ENCODE measurements around the gene DEDD. TPM values are rescaled to one million over a fixed set of nuclear protein-coding genes. Genes with fewer than 3 reads are reported as not detected.

Gene DEDD
- total and polyA plus RNA-seq, 2 of the 13 experiments (the other 11 are each of a cell fraction or from before 2014, with no cell fraction given) = 12.6 to 27.8 TPM

DNA sequence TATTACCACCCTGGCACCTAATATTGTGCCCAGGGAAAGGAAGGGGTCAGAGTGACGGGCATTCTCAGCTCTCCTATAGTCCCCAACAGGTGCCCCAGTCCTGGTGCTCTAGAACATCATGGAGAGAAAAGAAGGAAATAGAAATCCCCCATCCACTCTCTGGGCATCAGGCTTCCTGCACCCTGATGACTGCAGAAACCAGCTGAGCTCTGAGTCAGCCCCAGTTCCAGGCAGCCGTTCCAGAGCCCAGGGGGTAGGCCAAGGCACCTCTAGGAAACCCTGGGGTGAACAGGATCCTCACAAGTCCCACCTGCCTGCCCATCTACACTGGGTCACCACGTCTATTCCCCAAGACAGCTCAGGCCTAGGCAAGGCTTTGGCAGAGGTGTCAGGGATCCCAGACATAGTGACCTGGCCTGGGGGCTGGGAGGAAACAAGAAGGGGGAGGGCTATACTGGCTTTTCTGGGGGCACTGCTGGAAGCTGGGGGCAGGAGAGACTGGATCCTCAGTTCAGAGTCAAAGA is 43.8 kb downstream of the DEDD start (continued):
- TF ChIP-seq, protein P1, sequence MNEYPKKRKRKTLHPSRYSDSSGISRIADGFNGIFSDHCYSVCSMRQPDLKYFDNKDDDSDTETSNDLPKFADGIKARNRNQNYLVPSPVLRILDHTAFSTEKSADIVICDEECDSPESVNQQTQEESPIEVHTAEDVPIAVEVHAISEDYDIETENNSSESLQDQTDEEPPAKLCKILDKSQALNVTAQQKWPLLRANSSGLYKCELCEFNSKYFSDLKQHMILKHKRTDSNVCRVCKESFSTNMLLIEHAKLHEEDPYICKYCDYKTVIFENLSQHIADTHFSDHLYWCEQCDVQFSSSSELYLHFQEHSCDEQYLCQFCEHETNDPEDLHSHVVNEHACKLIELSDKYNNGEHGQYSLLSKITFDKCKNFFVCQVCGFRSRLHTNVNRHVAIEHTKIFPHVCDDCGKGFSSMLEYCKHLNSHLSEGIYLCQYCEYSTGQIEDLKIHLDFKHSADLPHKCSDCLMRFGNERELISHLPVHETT (CRISPR knock-in tag; conservative IDR thresholded peaks at IDR 0.05) = no peak
- no peak for TF ChIP-seq FOXC1 (CRISPR knock-in tag; IDR thresholded peaks at IDR 0.05; ENCODE audit: borderline replicate concordance)
- TF ChIP-seq, protein P2, sequence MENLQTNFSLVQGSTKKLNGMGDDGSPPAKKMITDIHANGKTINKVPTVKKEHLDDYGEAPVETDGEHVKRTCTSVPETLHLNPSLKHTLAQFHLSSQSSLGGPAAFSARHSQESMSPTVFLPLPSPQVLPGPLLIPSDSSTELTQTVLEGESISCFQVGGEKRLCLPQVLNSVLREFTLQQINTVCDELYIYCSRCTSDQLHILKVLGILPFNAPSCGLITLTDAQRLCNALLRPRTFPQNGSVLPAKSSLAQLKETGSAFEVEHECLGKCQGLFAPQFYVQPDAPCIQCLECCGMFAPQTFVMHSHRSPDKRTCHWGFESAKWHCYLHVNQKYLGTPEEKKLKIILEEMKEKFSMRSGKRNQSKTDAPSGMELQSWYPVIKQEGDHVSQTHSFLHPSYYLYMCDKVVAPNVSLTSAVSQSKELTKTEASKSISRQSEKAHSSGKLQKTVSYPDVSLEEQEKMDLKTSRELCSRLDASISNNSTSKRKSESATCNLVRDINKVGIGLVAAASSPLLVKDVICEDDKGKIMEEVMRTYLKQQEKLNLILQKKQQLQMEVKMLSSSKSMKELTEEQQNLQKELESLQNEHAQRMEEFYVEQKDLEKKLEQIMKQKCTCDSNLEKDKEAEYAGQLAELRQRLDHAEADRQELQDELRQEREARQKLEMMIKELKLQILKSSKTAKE (CRISPR knock-in tag; IDR thresholded peaks at IDR 0.05; ENCODE audit: borderline replicate concordance) = no peak
- TF ChIP-seq SPEN (CRISPR knock-in tag; IDR thresholded peaks at IDR 0.05; ENCODE audit: low read depth) = no peak
- TF ChIP-seq THYN1 (CRISPR knock-in tag; IDR thresholded peaks at IDR 0.05; ENCODE audit: borderline replicate concordance, low read depth) = no peak
- no peak for TF ChIP-seq PAF1 (CRISPR knock-in tag; IDR thresholded peaks at IDR 0.05)
- TF ChIP-seq SMC3 (IDR thresholded peaks at IDR 0.05; ENCODE audit: low read length) = no peak
- no peak for TF ChIP-seq ZNF510 (CRISPR knock-in tag; IDR thresholded peaks at IDR 0.05; ENCODE audit: low read depth)
- TF ChIP-seq LCORL (IDR thresholded peaks at IDR 0.05) = no peak
- no peak for TF ChIP-seq LCORL (CRISPR knock-in tag; IDR thresholded peaks at IDR 0.05)
- TF ChIP-seq ZNF616 (CRISPR knock-in tag; IDR thresholded peaks at IDR 0.05; ENCODE audit: low read depth) = no peak
- TF ChIP-seq, protein P3, sequence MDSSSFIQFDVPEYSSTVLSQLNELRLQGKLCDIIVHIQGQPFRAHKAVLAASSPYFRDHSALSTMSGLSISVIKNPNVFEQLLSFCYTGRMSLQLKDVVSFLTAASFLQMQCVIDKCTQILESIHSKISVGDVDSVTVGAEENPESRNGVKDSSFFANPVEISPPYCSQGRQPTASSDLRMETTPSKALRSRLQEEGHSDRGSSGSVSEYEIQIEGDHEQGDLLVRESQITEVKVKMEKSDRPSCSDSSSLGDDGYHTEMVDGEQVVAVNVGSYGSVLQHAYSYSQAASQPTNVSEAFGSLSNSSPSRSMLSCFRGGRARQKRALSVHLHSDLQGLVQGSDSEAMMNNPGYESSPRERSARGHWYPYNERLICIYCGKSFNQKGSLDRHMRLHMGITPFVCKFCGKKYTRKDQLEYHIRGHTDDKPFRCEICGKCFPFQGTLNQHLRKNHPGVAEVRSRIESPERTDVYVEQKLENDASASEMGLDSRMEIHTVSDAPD (CRISPR knock-in tag; IDR thresholded peaks at IDR 0.05) = no peak

Data from HepG2 (cell line).